HepG2 (cell line): ENCODE measurements around the gene DIAPH3.

Experiments
- POLR2A ChIP-seq, 2 experiments: IDR thresholded peaks; 2 replicates each; pipeline ENCODE4 v1.6.1; 2011; ENCODE audit warnings: low read depth in 2 of 2, low read length in 2 of 2, mild to moderate bottlenecking in 1 of 2, moderate library complexity in 1 of 2; ENCODE audit not compliant: insufficient read depth in 1 of 2
- TF ChIP-seq, protein P1 (sequence below): sonication (generic); formaldehyde crosslinking; IDR thresholded peaks from 2 replicates; pipeline ENCODE4 v1.5.0; 2020; ENCODE audit warnings: mild to moderate bottlenecking, missing genetic modification reagents, moderate library complexity

DNA sequence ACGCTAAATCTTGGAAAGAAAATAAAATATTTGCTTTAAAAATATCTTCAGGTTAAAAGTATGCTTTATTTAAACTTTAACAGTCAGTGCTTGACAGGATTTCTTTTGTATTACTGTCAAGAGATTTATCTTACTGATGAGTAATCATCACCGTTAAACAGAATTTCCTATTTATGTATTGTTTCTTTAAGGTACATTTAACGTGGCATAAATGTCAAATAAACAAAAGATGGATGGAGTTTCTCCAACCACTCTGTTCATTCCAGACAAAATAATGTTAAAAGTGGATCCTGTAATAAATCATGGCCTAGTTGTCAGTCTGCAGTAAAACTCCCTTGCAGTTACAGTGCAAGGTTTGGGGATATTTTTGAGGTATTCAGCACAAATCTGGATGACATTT lies 298.3 kb downstream of the DIAPH3 start:
- TF ChIP-seq POLR2A (IDR thresholded peaks at IDR 0.05; ENCODE audit: insufficient read depth in 1 of 2, low read depth in 2 of 2, low read length in 2 of 2) = no peak
- TF ChIP-seq, protein P1, sequence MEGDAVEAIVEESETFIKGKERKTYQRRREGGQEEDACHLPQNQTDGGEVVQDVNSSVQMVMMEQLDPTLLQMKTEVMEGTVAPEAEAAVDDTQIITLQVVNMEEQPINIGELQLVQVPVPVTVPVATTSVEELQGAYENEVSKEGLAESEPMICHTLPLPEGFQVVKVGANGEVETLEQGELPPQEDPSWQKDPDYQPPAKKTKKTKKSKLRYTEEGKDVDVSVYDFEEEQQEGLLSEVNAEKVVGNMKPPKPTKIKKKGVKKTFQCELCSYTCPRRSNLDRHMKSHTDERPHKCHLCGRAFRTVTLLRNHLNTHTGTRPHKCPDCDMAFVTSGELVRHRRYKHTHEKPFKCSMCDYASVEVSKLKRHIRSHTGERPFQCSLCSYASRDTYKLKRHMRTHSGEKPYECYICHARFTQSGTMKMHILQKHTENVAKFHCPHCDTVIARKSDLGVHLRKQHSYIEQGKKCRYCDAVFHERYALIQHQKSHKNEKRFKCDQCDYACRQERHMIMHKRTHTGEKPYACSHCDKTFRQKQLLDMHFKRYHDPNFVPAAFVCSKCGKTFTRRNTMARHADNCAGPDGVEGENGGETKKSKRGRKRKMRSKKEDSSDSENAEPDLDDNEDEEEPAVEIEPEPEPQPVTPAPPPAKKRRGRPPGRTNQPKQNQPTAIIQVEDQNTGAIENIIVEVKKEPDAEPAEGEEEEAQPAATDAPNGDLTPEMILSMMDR (CRISPR knock-in tag) = no peak
